Esophagus muscularis mucosa (tissue), 4 donors: ENCODE measurements around the gene CYYR1. TPM values are rescaled to one million over a fixed set of nuclear protein-coding genes. Genes with fewer than 3 reads are reported as not detected.

Experiments
- DNase-seq: peaks from one replicate; pipeline ENCODE4 v3.0.0-alpha.2; 2017; ENCODE audit errors: extremely low spot score
- H3K27ac ChIP-seq, 4 donors: fragments of 200-600 bp; sonication (generic); replicated peaks in 1 of 4; 1 replicate in 3 of 4; 2 replicates in 1 of 4; pipeline ENCODE4 v1.5.1; 2016 to 2019; ENCODE audit warnings: mild to moderate bottlenecking in 1 of 4
- H3K27me3 ChIP-seq, 4 donors: fragments of 200-600 bp; sonication (generic); one replicate each; pipeline versions ENCODE4 v1.5.1 to v1.6.0; 2016 to 2019
- H3K36me3 ChIP-seq, 4 donors: fragments of 200-600 bp; sonication (generic); one replicate each; pipeline ENCODE4 v1.5.1; 2016 to 2019
- H3K4me1 ChIP-seq, 4 donors: fragments of 200-600 bp; sonication (generic); one replicate each; pipeline ENCODE4 v1.5.1; 2016 to 2019
- H3K4me3 ChIP-seq, 4 donors: fragments of 200-600 bp; sonication (generic); 1 replicate in 2 of 4; 2 replicates in 2 of 4; pipeline ENCODE4 v1.5.1; 2016 to 2019; ENCODE audit warnings: mild to moderate bottlenecking in 4 of 4, moderate library complexity in 1 of 4
- H3K9me3 ChIP-seq, 4 donors: fragments of 200-600 bp; sonication (generic); 1 replicate in 3 of 4; 2 replicates in 1 of 4; pipeline ENCODE4 v1.5.1; 2016 to 2019
- CTCF ChIP-seq, 3 experiments: fragments of 200-600 bp in 2 of 3; fragments of 450-650 bp in 1 of 3; sonication (generic) in 2 of 3; IDR thresholded peaks; one replicate each; pipeline ENCODE4 v1.5.1; 2017 to 2019; ENCODE audit warnings: antibody characterized with exemption in 3 of 3, mild to moderate bottlenecking in 2 of 3, moderate library complexity in 1 of 3
- EP300 ChIP-seq: sonication (generic); formaldehyde crosslinking; IDR thresholded peaks from one replicate; pipeline ENCODE4 v1.6.1; 2017; ENCODE audit warnings: antibody characterized with exemption
- POLR2A ChIP-seq: fragments of 450-650 bp; IDR thresholded peaks from one replicate; pipeline ENCODE4 v1.6.1; 2017; ENCODE audit warnings: antibody characterized with exemption, moderate library complexity, mild to moderate bottlenecking, low read depth
- POLR2AphosphoS5 ChIP-seq, 2 donors: sonication (generic); formaldehyde crosslinking; IDR thresholded peaks; one replicate each; pipeline ENCODE4 v1.6.1; 2017; ENCODE audit warnings: antibody characterized with exemption in 2 of 2
- WGBS: methylation state at CpG from one replicate; pipeline ENCODE4 v1.1.5; 2018; 5-methylcytosine and 5-hydroxymethylcytosine counted together
- intact Hi-C: fragments of 100-400 bp; cut with DNase I; formaldehyde crosslinking; loops from one replicate; pipeline ENCODE4 v1.15.1; 2023
- total RNA-seq, 4 donors: library from RNA; depleted of rRNA; stranded (reverse); fragments of >200 nt; gene quantifications; one replicate each; pipeline versions ENCODE4 v1.1.0 to v1.2.1, GENCODE V29; 2016

CYYR1 gene
- total RNA-seq, 4 donors from 2014 or later: 10.0 to 19.3 (median 16.3) TPM

- Histone ChIP-seq H3K27me3 (no peaks in the 10 kb centered on the region), H3K27ac (no peak overlapping the region), H3K4me1 (no peaks in the 10 kb centered on the region), H3K36me3 (no peaks in the 10 kb centered on the region), H3K9me3 (no peaks in the 10 kb centered on the region), H3K4me3 (no peak overlapping the region)
- intact Hi-C loops: no loop called here
- 75% methylated on average over 1 of the region's 1 CpG for WGBS
- peak; percentile 29 for DNase-seq
- TF ChIP-seq POLR2A: no peak
- no peak for TF ChIP-seq POLR2AphosphoS5 (IDR thresholded peaks at IDR 0.05)
- TF ChIP-seq CTCF (IDR thresholded peaks at IDR 0.05): no peak
- TF ChIP-seq EP300: no peak
These were observed 139.7 kb downstream of the CYYR1 start for GRCh38 chr21:26433386-26433785.

- WGBS: 65% methylated on average over 5 of the region's 5 CpGs
- Histone ChIP-seq H3K4me1 (no peaks in the 10 kb centered on the region), H3K27ac (no peak overlapping the region), H3K9me3 (no peaks in the 10 kb centered on the region), H3K36me3 (no peaks in the 10 kb centered on the region), H3K4me3 (no peak overlapping the region), H3K27me3 (no peaks in the 10 kb centered on the region)
- TF ChIP-seq EP300: no peak
- TF ChIP-seq POLR2AphosphoS5 (IDR thresholded peaks at IDR 0.05): no peak
- no peak for TF ChIP-seq CTCF (IDR thresholded peaks at IDR 0.05)
- no peak for TF ChIP-seq POLR2A
- peak; percentile 68 for DNase-seq
- intact Hi-C loops: no loop called here
These were observed 140.7 kb downstream of the CYYR1 start for GRCh38 chr21:26432410-26432809.

GRCh38 chr21:26425576-26425975 lies 147.5 kb downstream of the CYYR1 start:
- Histone ChIP-seq H3K4me3 (no peak overlapping the region), H3K27me3 (no peaks in the 10 kb centered on the region), H3K4me1 (no peaks in the 10 kb centered on the region), H3K36me3 (no peaks in the 10 kb centered on the region), H3K27ac (no peak overlapping the region), H3K9me3 (no peaks in the 10 kb centered on the region)
- WGBS: 95% methylated on average over 3 of the region's 3 CpGs
- DNase-seq: no peak
- intact Hi-C loops: no loop called here
- no peak for TF ChIP-seq EP300
- TF ChIP-seq CTCF (IDR thresholded peaks at IDR 0.05): no peak
- no peak for TF ChIP-seq POLR2A
- no peak for TF ChIP-seq POLR2AphosphoS5 (IDR thresholded peaks at IDR 0.05)

- TF ChIP-seq CTCF (IDR thresholded peaks at IDR 0.05) (no peak), POLR2A (no peak), POLR2AphosphoS5 (IDR thresholded peaks at IDR 0.05) (no peak), EP300 (no peak)
- Histone ChIP-seq H3K27me3 (no peaks in the 10 kb centered on the region), H3K36me3 (no peaks in the 10 kb centered on the region), H3K9me3 (no peaks in the 10 kb centered on the region), H3K4me1 (no peaks in the 10 kb centered on the region), H3K27ac (no peak overlapping the region), H3K4me3 (no peak overlapping the region)
- peak; percentile 10 for DNase-seq
- intact Hi-C loops: no loop called here
- 79% methylated on average over 6 of the region's 6 CpGs for WGBS
These were observed 149.6 kb downstream of the CYYR1 start for GRCh38 chr21:26423511-26423910.

- Histone ChIP-seq H3K4me1 (no peaks in the 10 kb centered on the region), H3K27ac (no peak overlapping the region), H3K36me3 (no peaks in the 10 kb centered on the region), H3K9me3 (no peaks in the 10 kb centered on the region), H3K27me3 (no peaks in the 10 kb centered on the region), H3K4me3 (no peak overlapping the region)
- TF ChIP-seq POLR2AphosphoS5 (IDR thresholded peaks at IDR 0.05) (no peak), CTCF (IDR thresholded peaks at IDR 0.05) (no peak), EP300 (no peak), POLR2A (no peak)
- DNase-seq: no peak
- whole genome bisulfite sequencing: 54% methylated on average over 4 of the region's 4 CpGs
- intact Hi-C loops: no loop called here
These were observed 150.4 kb downstream of the CYYR1 start for GRCh38 chr21:26422706-26423105.
